ENCODE data around the gene C20orf141.

C20orf141 gene

GRCh38 chr20:2851086-2851485 is 36.3 kb downstream of the C20orf141 start:
- no peak for DNase-seq

- DNase-seq: no peak
Measured at GRCh38 chr20:2858591-2858990, 43.8 kb downstream of the C20orf141 start.

GRCh38 chr20:2859330-2860121 is 44.7 kb downstream of the C20orf141 start:
- no peak for DNase-seq

- DNase-seq: no peak
Measured at GRCh38 chr20:2864626-2865025, 49.8 kb downstream of the C20orf141 start.

GRCh38 chr20:2865101-2865500 is 50.3 kb downstream of the C20orf141 start:
- DNase-seq: no peak
